Keratinocyte (primary cell): ENCODE data around the gene LCN2. TPM values are rescaled to one million over a fixed set of nuclear protein-coding genes. Genes with fewer than 3 reads are reported as not detected.

Source experiments
- DNase-seq: peaks from one replicate; pipeline ENCODE4 v3.0.0-alpha.2; 2011; ENCODE audit warnings: low read depth, missing footprints, low spot score
- FAIRE-seq: peaks from 2 replicates; lab custom pipeline; 2011; peaks lifted over from hg19 to GRCh38; lab: Jason Lieb, UNC
- H2AFZ ChIP-seq: 2 replicates; pipeline ENCODE4 v1.6.0; 2012; ENCODE audit warnings: low read length, control low read depth, inconsistent platforms; ENCODE audit not compliant: control insufficient read depth
- H3K27ac ChIP-seq: 2 replicates; pipeline ENCODE4 v1.5.1; 2011; ENCODE audit warnings: low read length; ENCODE audit not compliant: control insufficient read depth, insufficient read depth
- H3K27me3 ChIP-seq: 3 replicates; pipeline ENCODE4 v1.6.0; 2011; ENCODE audit warnings: low read length; ENCODE audit not compliant: control insufficient read depth, insufficient read depth; ENCODE audit errors: extremely low read depth
- H3K36me3 ChIP-seq, 2 experiments: 2 replicates in 1 of 2; 3 replicates in 1 of 2; pipeline ENCODE4 v1.5.1; 2011; ENCODE audit warnings: low read length in 2 of 2, mild to moderate bottlenecking in 1 of 2; ENCODE audit not compliant: control insufficient read depth in 2 of 2, insufficient read depth in 2 of 2; ENCODE audit errors: extremely low read depth in 1 of 2
- H3K4me1 ChIP-seq: 3 replicates; pipeline ENCODE4 v1.5.1; 2011; ENCODE audit warnings: low read length; ENCODE audit not compliant: control insufficient read depth, insufficient read depth; ENCODE audit errors: extremely low read depth
- H3K4me2 ChIP-seq: 3 replicates; pipeline ENCODE4 v1.6.0; 2011; ENCODE audit warnings: low read depth, low read length; ENCODE audit not compliant: control insufficient read depth, insufficient read depth; ENCODE audit errors: extremely low read depth
- H3K4me3 ChIP-seq, 3 experiments: fragments of 200-600 bp in 1 of 3; sonication (generic) in 1 of 3; 2 replicates in 2 of 3; 3 replicates in 1 of 3; pipeline ENCODE4 v1.5.1; 2011 to 2016; ENCODE audit warnings: low read length in 3 of 3, mild to moderate bottlenecking in 3 of 3, control low read depth in 2 of 3, inconsistent platforms in 1 of 3, low read depth in 1 of 3, mixed read lengths in 1 of 3, mixed run types in 1 of 3, moderate library complexity in 1 of 3; ENCODE audit not compliant: control insufficient read depth in 2 of 3, insufficient read depth in 2 of 3; ENCODE audit errors: extremely low read depth in 1 of 3
- H3K79me2 ChIP-seq: 2 replicates; pipeline ENCODE4 v1.6.0; 2012; ENCODE audit warnings: low read length; ENCODE audit not compliant: control insufficient read depth, insufficient read depth
- H3K9ac ChIP-seq: 3 replicates; pipeline ENCODE4 v1.6.0; 2011; ENCODE audit warnings: low read length; ENCODE audit not compliant: control insufficient read depth, insufficient read depth; ENCODE audit errors: extremely low read depth
- H3K9me1 ChIP-seq: 3 replicates; pipeline ENCODE4 v1.6.0; 2011; ENCODE audit warnings: low read length; ENCODE audit not compliant: control insufficient read depth, insufficient read depth; ENCODE audit errors: extremely low read depth
- H3K9me3 ChIP-seq: 2 replicates; pipeline ENCODE4 v1.5.1; 2012; ENCODE audit warnings: low read depth, low read length; ENCODE audit not compliant: control insufficient read depth
- H4K20me1 ChIP-seq: 3 replicates; pipeline ENCODE4 v1.6.0; 2011; ENCODE audit warnings: low read length; ENCODE audit not compliant: control insufficient read depth, insufficient read depth; ENCODE audit errors: extremely low read depth
- EZH2 ChIP-seq: IDR thresholded peaks from one replicate; pipeline ENCODE4 v1.6.1; 2012; ENCODE audit warnings: inconsistent platforms, mild to moderate bottlenecking, low read length, moderate library complexity
- dilution Hi-C: fragments of 300-500 bp; cut with MboI; formaldehyde crosslinking; loops from one replicate; pipeline ENCODE4 v1.7.0; 2020; ENCODE audit warnings: low sequenced_read_pairs; ENCODE audit not compliant: extremely low pct_ligation_motif_present
- polyA plus RNA-seq, 5 experiments: library from polyadenylated mRNA; depleted of rRNA in 3 of 5; stranded (reverse) in 3 of 5; stranded (forward) in 1 of 5; unstranded in 1 of 5; fragments of >200 nt; gene quantifications; 1 replicate in 1 of 5; 2 replicates in 3 of 5; 3 replicates in 1 of 5; pipeline versions ENCODE4 v1.2.1 to v1.2.3, GENCODE V29; 2011 to 2012; ENCODE audit warnings: missing spikeins in 2 of 5, low read depth in 1 of 5, low replicate concordance in 1 of 5
- TF ChIP-seq, protein P1 (sequence below), 3 experiments: IDR thresholded peaks in 1 of 3; conservative IDR thresholded peaks in 1 of 3; optimal IDR thresholded peaks in 1 of 3; 2 replicates in 2 of 3; 3 replicates in 1 of 3; pipeline versions ENCODE3 to v1.5.1; 2011; ENCODE audit warnings: low read length in 3 of 3, mild to moderate bottlenecking in 3 of 3, moderate library complexity in 2 of 3, control low read depth in 1 of 3, inconsistent platforms in 1 of 3; ENCODE audit not compliant: insufficient read depth in 2 of 3; ENCODE audit errors: extremely low read depth in 1 of 3

LCN2 gene
- polyA plus RNA-seq, 1 donor (not counting 4 experiments of a cell fraction or from before 2014, with no cell fraction given), result 28.9 TPM

DNA sequence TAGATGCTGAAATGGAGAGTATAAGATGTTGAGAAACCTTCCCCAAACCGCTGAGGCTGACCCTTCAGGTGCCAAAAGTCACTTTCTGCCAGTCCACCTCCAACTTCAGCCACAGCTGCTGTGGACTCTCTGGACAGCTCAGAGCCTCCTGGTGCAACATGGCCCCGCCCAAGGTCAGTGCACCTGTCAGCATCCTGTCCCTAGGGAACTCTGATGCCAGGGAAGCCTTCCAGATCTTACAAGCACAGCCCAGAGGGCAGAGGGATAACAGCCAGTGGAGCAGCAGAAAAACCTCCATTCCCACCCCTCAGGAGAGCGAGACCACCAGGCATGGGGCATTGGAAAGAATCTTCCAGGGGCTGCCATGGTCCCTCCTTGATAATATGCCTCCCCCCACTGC lies 11.3 kb upstream of the LCN2 start:
- Histone ChIP-seq H3K9me1 (no peaks in the 10 kb centered on the region), H3K9ac (no peak overlapping the region), H3K27ac (no peak overlapping the region), H3K4me2 (no peak overlapping the region), H3K4me1 (peaks cover 15% of the 10 kb centered on the region), H4K20me1 (no peaks in the 10 kb centered on the region), H3K4me3 (no peak overlapping the region), H2AFZ (no peak overlapping the region), H3K36me3 (no peaks in the 10 kb centered on the region), H3K27me3 (no peaks in the 10 kb centered on the region), H3K79me2 (no peaks in the 10 kb centered on the region), H3K9me3 (no peaks in the 10 kb centered on the region)
- no peak for TF ChIP-seq EZH2
- TF ChIP-seq, protein P1, sequence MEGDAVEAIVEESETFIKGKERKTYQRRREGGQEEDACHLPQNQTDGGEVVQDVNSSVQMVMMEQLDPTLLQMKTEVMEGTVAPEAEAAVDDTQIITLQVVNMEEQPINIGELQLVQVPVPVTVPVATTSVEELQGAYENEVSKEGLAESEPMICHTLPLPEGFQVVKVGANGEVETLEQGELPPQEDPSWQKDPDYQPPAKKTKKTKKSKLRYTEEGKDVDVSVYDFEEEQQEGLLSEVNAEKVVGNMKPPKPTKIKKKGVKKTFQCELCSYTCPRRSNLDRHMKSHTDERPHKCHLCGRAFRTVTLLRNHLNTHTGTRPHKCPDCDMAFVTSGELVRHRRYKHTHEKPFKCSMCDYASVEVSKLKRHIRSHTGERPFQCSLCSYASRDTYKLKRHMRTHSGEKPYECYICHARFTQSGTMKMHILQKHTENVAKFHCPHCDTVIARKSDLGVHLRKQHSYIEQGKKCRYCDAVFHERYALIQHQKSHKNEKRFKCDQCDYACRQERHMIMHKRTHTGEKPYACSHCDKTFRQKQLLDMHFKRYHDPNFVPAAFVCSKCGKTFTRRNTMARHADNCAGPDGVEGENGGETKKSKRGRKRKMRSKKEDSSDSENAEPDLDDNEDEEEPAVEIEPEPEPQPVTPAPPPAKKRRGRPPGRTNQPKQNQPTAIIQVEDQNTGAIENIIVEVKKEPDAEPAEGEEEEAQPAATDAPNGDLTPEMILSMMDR (optimal IDR thresholded peaks at IDR 0.05 in 1 of 3, IDR thresholded peaks at IDR 0.05 in 1 of 3, conservative IDR thresholded peaks at IDR 0.05 in 1 of 3; ENCODE audit: extremely low read depth in 1 of 3, insufficient read depth in 2 of 3, low read length in 3 of 3), result no peak
- DNase-seq (no peak), FAIRE-seq (no peak)
- dilution Hi-C loops, result no loop called here

- Histone ChIP-seq H3K4me3 (no peak overlapping the region), H2AFZ (no peak overlapping the region), H3K27me3 (no peaks in the 10 kb centered on the region), H3K4me1 (peaks cover 31% of the 10 kb centered on the region), H3K9me1 (no peaks in the 10 kb centered on the region), H3K36me3 (no peaks in the 10 kb centered on the region), H3K79me2 (no peaks in the 10 kb centered on the region), H4K20me1 (no peaks in the 10 kb centered on the region), H3K9ac (no peak overlapping the region), H3K9me3 (no peaks in the 10 kb centered on the region), H3K27ac (no peak overlapping the region), H3K4me2 (no peak overlapping the region)
- dilution Hi-C loops, result no loop called here
- no peak for TF ChIP-seq EZH2
- TF ChIP-seq, protein P1 (optimal IDR thresholded peaks at IDR 0.05 in 1 of 3, IDR thresholded peaks at IDR 0.05 in 1 of 3, conservative IDR thresholded peaks at IDR 0.05 in 1 of 3; ENCODE audit: extremely low read depth in 1 of 3, insufficient read depth in 2 of 3, low read length in 3 of 3), result no peak
- DNase-seq (no peak), FAIRE-seq (no peak)
Measured at GRCh38 chr9:128139621-128140020, 9.6 kb upstream of the LCN2 start.
